HG02610 (cell line): ENCODE results near the gene ULBP1.
"Not testable (repeated sequence)": the region's sequence is repeated elsewhere in the genome, so short reads cannot be mapped to it uniquely, and the experiment has no call there.

Source experiments
- ATAC-seq: cut with Tn5 transposase; IDR thresholded peaks from one replicate; pipeline ENCODE4 v1.9.1; 2021; ENCODE audit warnings: mild to moderate bottlenecking, moderate library complexity; ENCODE audit not compliant: unreplicated experiment

ULBP1 gene

DNA sequence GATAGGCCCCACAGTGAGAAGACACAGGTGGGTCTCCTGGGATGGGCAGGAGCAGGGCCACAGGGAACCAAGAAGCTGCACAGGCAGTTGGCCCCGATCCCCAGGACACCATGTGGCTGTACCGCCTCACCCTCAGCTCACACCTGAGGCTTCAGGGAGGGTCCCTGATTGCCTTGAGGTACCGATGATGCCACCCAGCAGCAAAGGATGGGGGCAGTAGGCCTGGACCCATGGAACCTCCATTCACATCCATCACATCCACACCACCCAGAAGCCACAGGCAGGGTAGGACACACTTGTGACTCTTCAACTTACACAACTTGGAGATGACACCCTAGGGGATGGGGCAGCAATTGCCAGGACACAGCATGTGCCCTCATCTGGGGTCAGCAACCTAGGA is 39.9 kb downstream of the ULBP1 start:
- not testable (repeated sequence) for ATAC-seq

DNA sequence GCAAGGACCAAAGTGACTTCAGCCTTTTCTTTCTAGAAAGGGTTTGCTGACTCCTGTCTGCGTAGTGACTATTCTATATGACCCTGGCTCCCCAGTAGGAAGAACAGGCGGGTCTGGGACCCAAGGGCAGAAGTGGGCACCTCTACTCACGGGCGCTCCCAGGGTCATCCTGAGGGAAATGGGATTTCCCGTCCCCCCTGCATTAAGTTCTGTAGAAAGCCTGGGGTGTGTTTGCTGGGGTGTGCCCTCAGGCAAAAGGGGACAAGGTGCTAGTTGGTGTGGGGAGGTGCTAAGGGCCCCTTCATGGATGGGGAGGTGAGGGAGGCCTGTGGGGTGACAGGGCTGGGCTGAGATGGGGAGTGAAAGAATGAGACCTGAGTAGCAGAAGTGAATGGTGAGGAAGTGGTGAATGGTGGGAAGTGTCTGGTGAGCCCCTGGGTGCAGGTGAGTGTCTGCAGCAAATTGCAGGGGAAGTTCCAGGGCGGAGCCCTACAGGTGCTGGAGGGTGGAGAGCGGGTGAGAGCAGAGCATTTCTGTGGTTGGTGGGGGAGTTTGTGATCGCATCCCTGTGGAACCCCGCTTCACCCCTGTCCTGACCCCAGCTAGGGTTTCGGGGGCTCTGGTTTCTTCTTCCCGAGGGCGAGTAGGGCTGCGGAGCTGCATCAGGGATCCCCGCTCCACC is 40.5 kb downstream of the ULBP1 start:
- peak; percentile 31 for ATAC-seq

DNA sequence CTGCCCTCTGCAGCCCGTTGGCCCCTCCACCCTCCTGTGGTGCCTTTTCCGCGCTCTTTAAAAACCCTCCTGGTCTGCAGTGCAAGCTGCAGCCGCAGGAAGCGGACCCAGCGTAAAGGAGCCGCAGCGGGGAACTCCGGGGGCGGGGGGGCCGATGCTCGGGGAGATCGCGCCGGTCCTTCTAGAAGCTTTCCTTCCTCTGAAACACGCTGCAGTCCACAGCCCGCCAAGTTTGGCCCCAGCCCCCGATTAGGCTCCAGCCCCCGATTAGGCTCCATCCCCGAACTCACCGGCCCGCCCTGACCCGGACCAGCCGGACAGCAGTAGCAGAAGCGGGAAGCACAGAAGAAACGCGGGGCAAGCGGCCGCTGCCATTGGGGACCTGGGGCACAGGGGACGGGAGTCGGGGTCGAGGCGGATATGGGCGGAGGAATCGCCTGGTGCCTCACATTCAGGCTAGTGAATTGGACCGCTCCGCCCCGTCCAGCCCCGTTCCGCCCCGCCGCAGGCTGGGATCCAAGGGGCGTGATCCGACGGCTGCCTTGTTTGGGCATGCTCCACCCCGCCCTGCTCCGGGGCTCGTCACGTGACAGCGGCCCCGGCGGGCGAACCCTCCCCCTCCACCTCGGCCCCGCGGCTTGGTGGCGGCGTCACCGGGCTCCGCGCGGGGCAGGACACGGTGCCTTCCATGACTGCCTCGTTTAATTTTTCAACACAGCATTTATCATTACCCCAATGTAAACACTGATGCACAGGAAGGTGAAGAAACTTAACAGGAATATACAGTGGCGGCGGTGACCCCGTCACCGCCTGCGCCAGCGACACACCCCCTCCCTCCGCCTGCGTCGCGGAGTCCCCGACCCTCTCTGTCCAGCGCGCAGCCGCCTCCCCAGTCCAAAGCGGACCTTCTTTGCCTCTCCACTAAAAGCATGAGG is 41.3 kb downstream of the ULBP1 start:
- ATAC-seq = peak; percentile 48

DNA sequence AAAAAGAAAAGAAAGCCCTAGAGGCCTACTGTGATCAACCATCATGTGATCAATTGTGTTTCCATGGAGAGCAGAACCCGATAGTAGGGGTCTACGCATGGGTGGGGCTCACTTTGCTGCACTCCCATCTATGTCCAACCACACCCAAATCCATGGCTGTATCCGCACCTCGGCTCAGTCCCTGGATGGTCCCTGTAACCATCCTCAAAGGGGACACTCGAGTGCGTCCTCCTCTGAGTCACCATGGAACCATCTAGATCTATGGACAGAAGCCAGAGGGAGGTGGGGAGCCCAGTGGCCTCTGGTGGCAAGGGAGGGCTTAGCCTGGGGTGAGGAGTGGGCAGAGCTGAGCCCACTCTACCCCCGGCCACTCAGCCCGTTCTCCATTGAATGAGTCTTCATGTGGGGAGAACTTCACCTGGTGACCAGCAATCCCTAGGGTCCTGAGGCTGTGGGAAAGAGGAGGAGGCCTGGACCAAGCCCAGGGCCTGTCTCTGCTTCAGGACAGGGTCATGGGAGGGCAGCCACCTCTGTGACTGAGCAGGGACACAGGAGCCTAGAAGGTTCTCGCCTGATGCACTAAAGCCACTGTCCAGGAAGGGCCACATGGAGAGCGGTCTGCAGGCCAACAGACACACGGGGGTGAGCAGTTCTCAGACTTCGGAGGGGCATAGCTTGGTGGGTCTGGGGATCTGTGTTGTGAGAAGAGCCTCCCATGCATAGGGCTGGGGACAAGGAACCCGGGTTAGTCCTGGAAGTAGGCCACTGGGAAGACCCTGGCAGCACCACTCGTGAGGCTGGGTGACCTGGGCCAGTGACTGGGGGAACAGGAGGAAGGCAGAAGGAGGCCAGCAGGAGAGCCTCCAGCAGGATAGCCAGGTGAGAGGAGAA is 42.3 kb downstream of the ULBP1 start:
- ATAC-seq = no peak

DNA sequence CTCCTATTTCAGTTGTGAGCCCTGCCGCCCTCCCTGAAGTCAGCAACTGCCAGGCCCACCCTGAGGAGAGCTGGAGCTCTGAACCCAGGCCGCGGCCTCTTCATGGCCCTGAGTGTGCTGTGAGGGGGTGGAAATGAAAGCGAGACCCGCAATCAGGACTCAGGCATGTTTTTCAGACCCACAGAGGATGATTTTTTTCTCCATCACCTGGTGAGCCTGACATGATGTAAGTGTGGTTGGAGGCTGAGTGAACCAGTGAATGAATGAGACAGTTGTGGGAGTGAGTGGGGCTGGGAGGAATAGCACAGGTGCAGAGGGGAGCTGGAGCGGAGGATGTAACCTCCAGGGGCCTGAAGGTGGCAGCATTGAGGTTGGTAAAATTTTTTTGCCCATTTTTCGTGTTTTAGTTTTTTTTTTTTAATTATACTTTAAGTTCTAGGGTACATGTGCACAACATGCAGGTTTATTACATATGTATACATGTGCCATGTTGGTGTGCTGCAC is 43.3 kb downstream of the ULBP1 start:
- no peak for ATAC-seq

DNA sequence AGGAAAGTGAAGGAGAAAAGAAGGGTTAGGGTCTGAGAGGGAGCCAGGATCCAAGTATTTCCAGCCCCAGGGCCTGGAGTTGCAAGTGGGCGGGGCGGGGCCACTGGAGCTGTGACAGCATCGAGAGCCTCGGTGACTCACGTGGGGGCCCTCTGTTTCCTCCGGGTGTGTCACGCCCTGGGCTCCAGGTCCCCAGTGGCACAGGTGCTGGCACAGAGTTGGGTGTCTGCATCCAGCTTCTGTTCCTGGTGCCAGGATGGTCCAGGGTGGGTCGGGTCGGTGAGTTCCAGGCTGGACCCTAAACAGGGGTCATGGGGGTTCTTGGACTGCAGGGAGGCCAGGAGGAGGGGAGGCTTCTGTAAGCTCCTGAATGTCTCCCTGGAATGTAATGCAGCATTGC is 44.8 kb downstream of the ULBP1 start:
- no peak for ATAC-seq

DNA sequence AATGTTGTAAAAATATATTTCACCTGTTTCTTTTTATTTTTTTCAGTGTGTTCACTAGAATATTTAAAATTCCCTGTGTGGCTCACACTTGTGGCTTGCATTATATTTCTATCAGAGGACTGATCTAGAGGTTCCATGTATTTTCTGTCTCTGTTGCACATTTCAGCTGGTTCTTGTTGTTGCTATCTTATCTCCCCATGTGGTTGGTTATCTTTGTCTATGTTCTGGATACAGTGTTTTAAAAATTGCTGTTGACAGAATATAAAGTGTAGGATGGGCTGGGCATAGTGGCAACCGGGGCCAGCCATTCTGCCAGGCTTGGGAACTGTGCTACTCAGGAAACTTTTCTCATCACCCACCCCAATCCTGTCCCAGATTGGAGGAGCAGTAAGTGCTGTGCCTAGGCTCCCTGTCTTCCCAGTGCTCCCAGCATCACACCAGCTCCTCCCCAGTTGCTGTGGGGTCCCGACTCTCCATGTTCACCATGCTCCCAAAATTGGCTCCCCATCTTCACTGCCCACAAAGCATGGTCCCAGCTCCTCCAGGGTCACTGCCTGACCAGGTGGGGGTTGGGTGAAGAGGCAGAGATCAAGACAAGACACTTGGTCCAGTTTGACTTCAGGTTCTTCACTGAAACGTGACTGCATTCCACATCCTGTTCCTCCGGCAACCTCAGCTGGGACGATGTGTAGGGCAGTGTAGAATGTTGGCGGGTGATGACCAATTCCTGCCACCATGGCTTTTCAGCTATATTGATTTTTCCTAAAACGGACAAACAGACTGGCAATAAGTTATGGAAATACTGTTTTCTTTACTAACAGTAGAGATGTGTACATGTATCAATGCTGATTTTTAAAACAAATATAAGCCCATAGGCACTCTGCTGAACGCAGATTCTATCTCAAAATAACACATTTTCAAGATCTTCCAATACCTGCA is 49.4 kb downstream of the ULBP1 start:
- ATAC-seq = not testable (repeated sequence)

DNA sequence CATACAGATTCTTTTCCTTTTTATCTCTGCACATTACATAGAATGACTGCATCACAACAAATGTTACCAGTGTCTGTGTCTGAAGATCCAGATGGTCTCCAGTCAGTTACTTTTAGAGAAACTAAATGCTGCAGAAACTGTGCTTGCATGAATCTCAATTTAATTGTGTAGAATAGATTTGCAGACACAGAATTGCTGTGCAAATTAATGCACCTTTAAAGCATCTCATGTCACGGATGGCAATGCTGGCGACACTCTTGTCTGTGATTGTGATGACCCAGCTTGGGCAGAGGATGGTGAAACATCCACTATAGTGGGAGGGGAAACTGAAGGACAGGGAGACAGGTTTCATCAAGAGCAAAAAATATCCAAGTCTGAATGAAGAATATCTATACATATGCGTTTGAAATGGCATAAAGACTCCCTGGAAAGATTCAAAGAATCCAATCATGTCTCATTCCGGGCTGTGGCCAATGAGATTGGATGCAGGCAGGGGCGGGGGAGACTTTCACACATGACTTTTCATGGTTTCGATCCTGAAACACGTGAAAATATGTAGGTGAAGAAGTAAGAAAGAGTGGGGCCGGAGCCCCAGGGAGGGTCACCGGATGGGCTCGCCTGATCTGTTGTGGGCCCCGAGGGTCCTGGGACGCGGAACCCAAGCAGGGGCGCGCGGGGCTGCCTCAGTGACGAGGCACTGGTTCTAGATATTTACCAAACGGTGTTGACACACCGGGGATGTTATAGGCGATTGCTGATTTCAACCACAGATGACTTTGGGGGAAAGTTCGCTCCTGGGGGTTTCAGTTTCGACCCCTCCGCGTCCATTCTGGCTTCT is 50.3 kb downstream of the ULBP1 start:
- ATAC-seq = not testable (repeated sequence)

DNA sequence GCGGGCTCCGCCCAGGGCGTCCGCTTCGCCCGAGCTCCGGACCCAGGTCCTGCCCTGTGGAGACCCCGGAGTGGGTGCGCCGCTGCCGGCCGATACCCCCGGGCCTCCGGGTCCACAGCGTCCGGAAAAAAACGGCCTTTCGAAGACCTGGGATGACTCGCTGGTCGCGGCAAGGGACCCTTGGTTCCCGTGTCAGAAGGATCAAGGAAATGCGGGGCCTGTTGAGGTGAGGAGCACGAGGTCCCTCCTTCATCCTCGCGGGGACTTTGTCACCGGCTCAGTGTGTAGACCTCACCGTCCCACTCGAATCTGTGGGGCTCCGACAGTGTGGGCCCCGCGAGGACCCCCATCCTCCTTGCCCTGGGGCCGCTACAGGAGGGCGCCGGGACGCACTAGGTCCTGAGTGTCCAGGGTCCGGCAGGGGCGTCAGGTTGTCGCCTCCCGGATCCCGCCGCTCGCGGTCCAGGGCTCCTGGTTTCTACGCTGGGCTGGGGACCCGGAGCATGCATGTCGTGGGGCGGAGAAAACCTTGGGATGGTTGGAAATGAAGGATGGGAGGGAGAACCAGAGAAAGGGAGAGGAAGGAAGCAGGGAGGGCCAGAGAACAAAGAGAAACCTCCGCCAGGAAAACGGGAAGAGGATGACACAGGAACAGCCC is 51.0 kb downstream of the ULBP1 start:
- ATAC-seq = not testable (repeated sequence)

DNA sequence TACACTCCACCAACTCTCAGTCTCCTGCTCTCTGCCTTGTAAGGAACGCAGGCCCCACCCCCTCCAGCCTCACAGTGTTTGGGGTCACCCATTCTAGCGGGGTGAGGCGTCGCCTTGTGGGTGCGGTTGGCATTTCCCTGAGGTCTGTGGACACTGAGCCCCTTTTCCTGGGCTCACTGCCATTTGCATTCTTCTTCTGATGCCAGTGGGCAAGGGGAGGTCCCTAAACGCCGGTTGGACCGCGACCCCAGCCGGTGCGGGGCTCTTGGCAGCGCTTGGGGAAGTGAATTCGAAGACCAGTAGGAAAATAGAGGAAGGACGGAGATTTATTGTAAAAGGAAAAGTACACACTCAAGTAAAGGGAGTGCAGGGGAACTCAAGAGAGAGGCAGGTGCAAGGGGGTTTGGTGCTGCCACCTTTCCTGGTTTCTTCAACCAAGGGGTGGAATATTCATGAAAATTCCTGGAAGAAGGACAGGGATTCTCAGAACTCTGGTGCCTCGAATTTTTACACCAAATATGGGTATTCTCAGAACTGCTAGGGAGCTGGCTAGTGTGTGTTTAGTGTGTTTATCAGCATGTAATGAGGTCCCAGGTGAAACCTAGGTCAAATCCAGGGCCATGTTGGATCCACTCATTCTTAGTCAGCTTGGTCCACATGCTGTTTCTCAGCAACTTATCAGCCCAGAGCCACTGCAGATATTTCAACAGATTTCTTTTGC is 51.7 kb downstream of the ULBP1 start:
- ATAC-seq = not testable (repeated sequence)

DNA sequence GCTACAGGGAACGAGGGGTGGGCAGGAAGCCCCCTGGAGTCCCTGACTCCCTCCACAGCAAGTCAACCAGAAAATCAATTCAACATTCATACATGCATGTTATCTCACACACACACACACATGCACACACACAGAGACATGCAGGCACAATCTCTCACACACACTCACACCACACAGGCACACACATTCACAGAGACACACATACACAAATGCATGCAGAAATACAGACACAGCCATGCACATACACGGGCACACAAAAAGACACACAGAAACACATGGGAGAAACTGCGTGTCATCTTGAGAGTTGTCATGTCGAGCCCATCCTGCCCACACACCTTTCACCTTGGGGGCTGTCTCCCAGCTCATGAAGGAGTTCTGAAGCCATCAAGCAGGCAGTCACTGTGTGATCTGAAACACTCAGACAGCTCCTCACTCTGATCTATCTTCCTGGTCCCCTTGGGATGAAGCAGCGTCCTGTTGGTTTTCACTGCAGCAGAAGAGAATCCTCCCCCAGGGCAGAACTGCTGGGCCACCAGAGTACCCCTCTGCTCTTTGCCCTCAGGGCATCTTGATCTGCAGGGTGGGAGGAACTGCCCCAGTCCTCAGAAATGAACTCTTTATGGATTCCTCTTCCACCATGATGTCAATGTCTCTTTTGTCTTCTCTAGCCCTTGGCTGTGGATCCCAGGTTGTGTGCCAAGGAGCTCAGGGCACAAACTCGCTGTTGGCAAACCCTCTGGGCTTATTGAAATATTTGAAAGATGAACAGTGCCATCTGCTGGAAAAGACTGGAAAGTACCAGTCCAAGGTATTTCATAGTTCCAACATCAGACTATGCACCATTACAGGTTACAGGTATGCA is 52.8 kb downstream of the ULBP1 start:
- peak; percentile 51 for ATAC-seq

DNA sequence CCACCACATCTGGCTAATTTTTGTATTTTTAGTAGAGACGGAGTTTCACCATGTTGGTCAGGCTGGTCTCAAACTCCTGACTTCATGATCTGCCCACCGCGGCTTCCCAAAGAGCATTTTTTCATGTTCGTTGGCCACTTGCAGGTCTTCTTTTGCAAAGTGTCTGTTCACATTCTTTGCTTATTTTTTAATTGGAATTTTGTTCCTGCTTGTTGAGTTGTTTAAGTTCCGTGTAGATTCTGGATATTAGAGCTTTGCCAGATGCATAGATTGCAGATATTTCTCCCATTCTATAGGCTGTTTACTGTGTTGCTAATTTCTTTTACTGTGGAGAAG is 53.4 kb downstream of the ULBP1 start:
- not testable (repeated sequence) for ATAC-seq

DNA sequence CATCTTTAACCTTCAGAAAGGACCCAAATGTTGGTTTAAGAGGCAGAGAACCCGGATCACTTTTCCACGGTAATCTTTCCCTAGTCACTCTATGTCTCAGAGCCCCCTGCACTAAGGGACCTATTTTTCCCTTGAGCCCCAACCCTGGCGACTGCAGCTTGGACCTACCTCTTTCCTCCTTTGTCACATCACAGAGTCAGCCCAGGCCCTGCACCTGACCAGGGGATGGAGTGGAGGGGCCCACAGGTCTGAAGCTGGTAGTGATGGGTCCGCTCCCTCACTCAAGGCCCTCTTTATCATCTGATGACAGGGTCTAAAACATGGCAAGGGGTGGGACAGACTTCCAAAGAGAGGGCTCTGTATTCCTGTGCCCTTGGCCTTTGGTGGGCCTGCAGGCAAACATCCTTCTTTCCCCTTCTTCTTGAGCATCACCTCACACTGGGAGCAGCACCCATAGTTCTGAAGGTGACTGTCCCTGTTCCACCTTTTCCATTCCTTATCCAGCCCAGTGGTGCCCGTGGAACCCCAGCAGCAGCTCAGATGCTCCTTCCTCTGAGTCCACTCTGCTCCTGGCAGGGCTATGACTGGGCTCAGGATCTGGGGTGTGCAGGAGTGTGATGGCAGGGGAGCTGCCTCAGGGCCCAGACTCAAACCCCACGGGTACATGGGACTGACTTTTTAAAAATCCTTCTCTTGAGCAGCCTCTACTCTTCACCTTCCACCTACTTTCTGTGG is 55.3 kb downstream of the ULBP1 start:
- ATAC-seq = no peak

DNA sequence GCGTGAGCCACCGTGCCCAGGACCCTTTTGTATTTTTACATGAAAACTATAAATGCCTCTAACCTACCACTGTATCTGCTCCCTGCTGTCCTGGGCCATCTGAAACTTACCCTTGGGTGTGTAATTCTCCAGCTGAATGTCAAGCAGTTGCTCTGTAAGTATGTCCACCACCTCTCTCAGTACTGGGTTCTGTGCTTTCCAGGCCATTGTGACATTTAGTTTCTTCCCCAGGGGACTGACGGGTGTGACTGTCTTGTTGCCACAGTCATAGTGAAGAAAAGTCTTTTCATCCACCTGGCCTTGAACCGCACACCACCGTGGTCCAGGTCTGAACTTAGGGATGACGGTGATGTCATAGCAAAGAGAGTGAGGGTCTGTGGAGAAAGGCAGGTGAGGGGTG is 58.1 kb downstream of the ULBP1 start:
- ATAC-seq = not testable (repeated sequence)
